Motor neuron (in vitro differentiated cells): ENCODE data around the gene KCNN3. TPM values are rescaled to one million over a fixed set of nuclear protein-coding genes. Genes with fewer than 3 reads are reported as not detected.

ENCODE experiments used
- ATAC-seq, 8 experiments: fragments of 200-7000 bp; cut with Tn5 transposase; replicated peaks in 6 of 8; 2 replicates each; pipeline ENCODE4 v1.8.0; 2021; ENCODE audit warnings: mild to moderate bottlenecking in 8 of 8, moderate library complexity in 8 of 8
- H3K27ac ChIP-seq, 2 donors: fragments of 250-450 bp; sonication (Bioruptor Pico); 2 replicates each; pipeline ENCODE4 v1.9.0; 2021; ENCODE audit warnings: antibody characterized with exemption in 2 of 2, mild to moderate bottlenecking in 2 of 2, moderate library complexity in 1 of 2
- H3K4me1 ChIP-seq, 2 donors: fragments of 250-450 bp; sonication (Bioruptor Pico); replicated peaks in 1 of 2; 2 replicates each; pipeline ENCODE4 v1.6.1; 2021; ENCODE audit warnings: antibody characterized with exemption in 2 of 2, mild to moderate bottlenecking in 2 of 2, moderate library complexity in 1 of 2
- H3K4me3 ChIP-seq, 5 donors: fragments of 250-450 bp; sonication (Bioruptor Pico); 2 replicates each; pipeline ENCODE4 v1.9.0; 2021; ENCODE audit warnings: antibody characterized with exemption in 5 of 5, mild to moderate bottlenecking in 5 of 5, moderate library complexity in 4 of 5
- WGBS, 10 experiments: fragments of 450-650 bp; shearing (Covaris generic); methylation state at CpG; one replicate each; pipeline ENCODE4 v1.0.0; 2022; 5-methylcytosine and 5-hydroxymethylcytosine counted together
- in situ Hi-C, 9 experiments: fragments of 400-800 bp; cut with MboI; loops; one replicate each; pipeline ENCODE4 v1.15.0; 2021; ENCODE audit warnings: low sequenced_read_pairs in 9 of 9, low pct_unique_long_range_greater_than_20kb in 2 of 9; ENCODE audit not compliant: unreplicated experiment in 9 of 9
- total RNA-seq, 8 experiments: library from RNA; unstranded; fragments of 300-600 nt; gene quantifications; 2 replicates each; pipeline versions ENCODE4 v1.2.3 to v1.2.4, GENCODE V29; 2022

The KCNN3 gene
- total RNA-seq, 8 experiments from 2014 or later = 0.50 to 16.1 (median 1.5) TPM

GRCh38 chr1:154856049-154856448, 14.0 kb downstream of the KCNN3 start:
- Histone ChIP-seq H3K4me3 (no peak overlapping the region), H3K27ac (no peak overlapping the region), H3K4me1 (peaks cover 3 to 5% of the 10 kb centered on the region in 2 donors)
- 0 to 71% (median 41%) methylated on average over 1 to 9 of the region's 10 CpGs; no CpG with 5 or more reads in 1 of the 10 experiments for WGBS, 10 experiments
- ATAC-seq = peak in 5 of 8 experiments; percentile 25 to 73 (median 54)
- in situ Hi-C loops = no loop called here

- H3K4me1 ChIP-seq = peaks cover 3 to 5% of the 10 kb centered on the region in 2 donors
- WGBS, 10 experiments = 33 to 100% (median 81%) methylated on average over 1 to 6 of the region's 6 CpGs
- H3K27ac ChIP-seq = no peak overlapping the region
- in situ Hi-C loops = no loop called here
- ATAC-seq = peak in 3 of 8 experiments; percentile 24 to 79 (median 54)
- H3K4me3 ChIP-seq = no peak overlapping the region
Measured at GRCh38 chr1:154855186-154855851, 14.8 kb downstream of the KCNN3 start.

GRCh38 chr1:154852845-154853244, 17.2 kb downstream of the KCNN3 start:
- in situ Hi-C loops = no loop called here
- H3K27ac ChIP-seq = no peak overlapping the region
- no peak for ATAC-seq
- WGBS, 10 experiments = 58 to 100% (median 92%) methylated on average over 1 to 3 of the region's 3 CpGs; no CpG with 5 or more reads in 1 of the 10 experiments
- H3K4me1 ChIP-seq = peaks cover 5 to 6% of the 10 kb centered on the region in 2 donors
- no peak overlapping the region for H3K4me3 ChIP-seq

- H3K27ac ChIP-seq = no peak overlapping the region
- WGBS, 10 experiments = 20 to 78% (median 58%) methylated on average over 1 to 9 of the region's 9 CpGs; no CpG with 5 or more reads in 1 of the 10 experiments
- H3K4me3 ChIP-seq = no peak overlapping the region
- peaks cover 6 to 7% of the 10 kb centered on the region in 2 donors for H3K4me1 ChIP-seq
- in situ Hi-C loops = no loop called here
- peak in 6 of 8 experiments; percentile 48 to 97 (median 89) for ATAC-seq
Measured at GRCh38 chr1:154851392-154852177, 18.5 kb downstream of the KCNN3 start.

- Histone ChIP-seq H3K4me1 (peaks cover 10 to 11% of the 10 kb centered on the region in 2 donors), H3K27ac (no peak overlapping the region), H3K4me3 (no peak overlapping the region)
- WGBS, 10 experiments = 37 to 87% (median 67%) methylated on average over 2 to 6 of the region's 6 CpGs; no CpG with 5 or more reads in 4 of the 10 experiments
- in situ Hi-C loops = no loop called here
- peak in 7 of 8 experiments; percentile 36 to 75 (median 54) for ATAC-seq
Measured at GRCh38 chr1:154849645-154850131, 20.4 kb downstream of the KCNN3 start.

- in situ Hi-C loops = no loop called here
- WGBS, 10 experiments = 60 to 100% (median 82%) methylated on average over 1 to 4 of the region's 4 CpGs; no CpG with 5 or more reads in 4 of the 10 experiments
- H3K27ac ChIP-seq = no peak overlapping the region
- ATAC-seq = no peak
- H3K4me3 ChIP-seq = no peak overlapping the region
- peaks cover 13 to 15% of the 10 kb centered on the region in 2 donors for H3K4me1 ChIP-seq
Measured at GRCh38 chr1:154848983-154849382, 21.1 kb downstream of the KCNN3 start.

GRCh38 chr1:154847891-154848290, 22.2 kb downstream of the KCNN3 start:
- ATAC-seq = peak in 4 of 8 experiments; percentile 36 to 46 (median 42)

GRCh38 chr1:154846565-154847442, 23.3 kb downstream of the KCNN3 start:
- Histone ChIP-seq H3K4me1 (peaks cover 20 to 21% of the 10 kb centered on the region in 2 donors), H3K4me3 (no peak overlapping the region), H3K27ac (no peak overlapping the region)
- WGBS, 10 experiments = 70 to 87% (median 80%) methylated on average over 2 to 7 of the region's 19 CpGs; no CpG with 5 or more reads in 2 of the 10 experiments
- no peak for ATAC-seq
- in situ Hi-C loops = no loop called here

More at GRCh38 chr1:154847891-154848290, 22.2 kb downstream of the KCNN3 start:
- no peak overlapping the region for H3K4me3 ChIP-seq
- H3K4me1 ChIP-seq = peaks cover 20 to 21% of the 10 kb centered on the region in 2 donors
- in situ Hi-C loops = no loop called here
- no peak overlapping the region for H3K27ac ChIP-seq
- whole genome bisulfite sequencing, 10 experiments = 10 to 100% (median 82%) methylated on average over 2 to 10 of the region's 13 CpGs; no CpG with 5 or more reads in 3 of the 10 experiments

- WGBS, 10 experiments = 0 to 91% (median 76%) methylated on average over 2 to 5 of the region's 6 CpGs; no CpG with 5 or more reads in 6 of the 10 experiments
- H3K4me3 ChIP-seq = no peak overlapping the region
- ATAC-seq = no peak
- no peak overlapping the region for H3K27ac ChIP-seq
- in situ Hi-C loops = no loop called here
- peaks cover 22% of the 10 kb centered on the region in 2 donors for H3K4me1 ChIP-seq
Measured at GRCh38 chr1:154845879-154846278, 24.2 kb downstream of the KCNN3 start.

GRCh38 chr1:154845174-154845573, 24.9 kb downstream of the KCNN3 start:
- Histone ChIP-seq H3K27ac (no peak overlapping the region), H3K4me1 (peaks cover 29% of the 10 kb centered on the region in 2 donors), H3K4me3 (no peak overlapping the region)
- ATAC-seq = no peak
- WGBS, 10 experiments = 0 to 100% (median 80%) methylated on average over 1 to 2 of the region's 3 CpGs; no CpG with 5 or more reads in 5 of the 10 experiments
- in situ Hi-C loops = no loop called here

GRCh38 chr1:154844297-154844681, 25.8 kb downstream of the KCNN3 start:
- H3K27ac ChIP-seq = no peak overlapping the region
- peaks cover 32 to 36% of the 10 kb centered on the region in 2 donors for H3K4me1 ChIP-seq
- H3K4me3 ChIP-seq = no peak overlapping the region
- 43 to 100% (median 97%) methylated on average over 1 to 8 of the region's 10 CpGs; no CpG with 5 or more reads in 2 of the 10 experiments for WGBS, 10 experiments
- ATAC-seq = no peak
- in situ Hi-C loops = no loop called here

- Histone ChIP-seq H3K27ac (no peak overlapping the region), H3K4me3 (no peak overlapping the region), H3K4me1 (peaks cover 33 to 36% of the 10 kb centered on the region in 2 donors)
- ATAC-seq = peak in 7 of 8 experiments; percentile 5 to 85 (median 63)
- 0 to 90% (median 47%) methylated on average over 1 to 10 of the region's 15 CpGs; no CpG with 5 or more reads in 2 of the 10 experiments for WGBS, 10 experiments
- in situ Hi-C loops = no loop called here
Measured at GRCh38 chr1:154843636-154844296, 26.3 kb downstream of the KCNN3 start.
